ENCODE data around the gene PHF21A.

The PHF21A gene

DNA sequence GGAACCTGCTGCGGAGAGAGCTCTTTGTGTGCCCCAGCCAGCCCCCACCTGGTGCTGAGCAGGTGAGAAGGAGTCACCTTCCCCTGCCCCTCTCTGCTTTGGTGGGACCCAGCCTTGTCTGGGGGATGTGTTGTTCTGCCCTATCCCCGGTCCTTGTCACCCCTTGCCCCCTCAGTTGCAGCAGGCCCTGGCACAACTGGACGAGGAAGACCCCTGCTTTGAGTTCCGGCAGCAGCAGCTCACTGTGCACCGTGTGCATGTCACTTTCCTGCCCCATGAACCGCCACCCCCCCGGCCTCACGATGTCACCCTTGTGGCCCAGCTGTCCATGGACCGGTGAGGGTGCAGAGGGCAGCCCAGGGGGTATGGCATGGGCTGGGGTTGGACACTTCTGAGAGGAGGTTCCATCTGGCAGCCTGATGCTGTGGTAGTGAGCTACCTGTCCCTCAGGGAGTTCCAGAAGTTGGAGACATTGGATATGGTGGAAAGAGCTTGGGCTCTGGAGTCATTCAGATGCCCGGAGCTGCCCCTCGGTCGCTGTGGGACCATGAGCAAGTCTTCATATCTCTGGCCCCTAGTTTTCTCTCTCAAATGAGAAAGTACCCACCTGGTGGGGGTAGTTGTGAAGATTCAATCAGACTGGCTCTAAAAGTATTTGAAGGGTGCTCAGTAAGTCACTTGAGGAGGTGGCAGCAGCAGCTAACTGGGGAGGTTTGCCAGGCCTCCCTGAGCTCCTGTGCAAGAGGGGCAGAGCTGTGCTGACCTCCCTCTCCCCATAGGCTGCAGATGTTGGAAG, 194.5 kb downstream of the PHF21A start:
- Histone ChIP-seq H3K4me3 (ENCODE audit: insufficient read depth, low read length, poor library complexity, severe bottlenecking) (no peak overlapping the region), H3F3A (ENCODE audit: insufficient read depth) (peaks cover 19% of the 10 kb centered on the region), H2AFZ (ENCODE audit: low read depth, low read length, severe bottlenecking) (no peak overlapping the region), H3K79me2 (ENCODE audit: insufficient read depth, low read length) (no peaks in the 10 kb centered on the region), H3K36me3 (ENCODE audit: low read length) (no peaks in the 10 kb centered on the region), H3K9ac (ENCODE audit: low read length) (no peak overlapping the region), H3K9me3 (ENCODE audit: insufficient read depth, low read length) (no peaks in the 10 kb centered on the region), H3K9me2 (replicated peaks; ENCODE audit: insufficient read depth, low read length) (no peaks in the 10 kb centered on the region), H3K4me2 (ENCODE audit: low read depth, low read length, poor library complexity, severe bottlenecking) (no peak overlapping the region), H3K27ac (ENCODE audit: low read depth, low read length) (no peak overlapping the region), H4K20me1 (ENCODE audit: low read depth, low read length) (no peaks in the 10 kb centered on the region), H3K27me3 (ENCODE audit: low read length) (no peaks in the 10 kb centered on the region)
- TF ChIP-seq, protein P1, sequence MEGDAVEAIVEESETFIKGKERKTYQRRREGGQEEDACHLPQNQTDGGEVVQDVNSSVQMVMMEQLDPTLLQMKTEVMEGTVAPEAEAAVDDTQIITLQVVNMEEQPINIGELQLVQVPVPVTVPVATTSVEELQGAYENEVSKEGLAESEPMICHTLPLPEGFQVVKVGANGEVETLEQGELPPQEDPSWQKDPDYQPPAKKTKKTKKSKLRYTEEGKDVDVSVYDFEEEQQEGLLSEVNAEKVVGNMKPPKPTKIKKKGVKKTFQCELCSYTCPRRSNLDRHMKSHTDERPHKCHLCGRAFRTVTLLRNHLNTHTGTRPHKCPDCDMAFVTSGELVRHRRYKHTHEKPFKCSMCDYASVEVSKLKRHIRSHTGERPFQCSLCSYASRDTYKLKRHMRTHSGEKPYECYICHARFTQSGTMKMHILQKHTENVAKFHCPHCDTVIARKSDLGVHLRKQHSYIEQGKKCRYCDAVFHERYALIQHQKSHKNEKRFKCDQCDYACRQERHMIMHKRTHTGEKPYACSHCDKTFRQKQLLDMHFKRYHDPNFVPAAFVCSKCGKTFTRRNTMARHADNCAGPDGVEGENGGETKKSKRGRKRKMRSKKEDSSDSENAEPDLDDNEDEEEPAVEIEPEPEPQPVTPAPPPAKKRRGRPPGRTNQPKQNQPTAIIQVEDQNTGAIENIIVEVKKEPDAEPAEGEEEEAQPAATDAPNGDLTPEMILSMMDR (IDR thresholded peaks at IDR 0.05; ENCODE audit: insufficient read depth, low read length, poor library complexity, severe bottlenecking) = no peak
- TF ChIP-seq EZH2phosphoT487 (conservative IDR thresholded peaks at IDR 0.05; ENCODE audit: low read length) = no peak

DNA sequence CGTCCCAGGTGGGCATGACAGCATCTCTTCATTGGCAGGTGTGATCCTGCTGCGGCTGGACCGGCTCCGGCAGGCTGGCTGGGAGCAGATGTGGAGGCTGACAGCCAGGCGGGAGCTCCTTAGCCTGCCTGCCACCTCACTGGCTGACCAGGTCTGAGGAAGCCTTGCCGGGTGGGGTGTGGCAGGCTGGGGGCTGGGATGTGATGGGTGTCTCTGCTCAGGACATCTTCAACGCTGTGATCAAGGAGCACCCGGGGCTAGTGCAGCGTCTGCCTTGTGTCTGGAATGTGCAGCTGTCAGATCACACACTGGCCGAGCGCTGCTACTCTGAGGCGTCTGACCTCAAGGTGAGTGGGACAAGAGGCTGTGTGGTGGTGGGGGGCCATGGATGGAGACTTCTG, 195.3 kb downstream of the PHF21A start:
- no peaks in the 10 kb centered on the region for H3K9me3 ChIP-seq (ENCODE audit: insufficient read depth, low read length)
- no peak overlapping the region for H2AFZ ChIP-seq (ENCODE audit: low read depth, low read length, severe bottlenecking)
- no peaks in the 10 kb centered on the region for H3K79me2 ChIP-seq (ENCODE audit: insufficient read depth, low read length)
- no peak overlapping the region for H3K27ac ChIP-seq (ENCODE audit: low read depth, low read length)
- no peaks in the 10 kb centered on the region for H3K36me3 ChIP-seq (ENCODE audit: low read length)
- H3K4me3 ChIP-seq (ENCODE audit: insufficient read depth, low read length, poor library complexity, severe bottlenecking) = no peak overlapping the region
- H3F3A ChIP-seq (ENCODE audit: insufficient read depth) = peaks cover 13% of the 10 kb centered on the region
- TF ChIP-seq, protein P1 (IDR thresholded peaks at IDR 0.05; ENCODE audit: insufficient read depth, low read length, poor library complexity, severe bottlenecking) = no peak
- no peak for TF ChIP-seq EZH2phosphoT487 (conservative IDR thresholded peaks at IDR 0.05; ENCODE audit: low read length)
- H4K20me1 ChIP-seq (ENCODE audit: low read depth, low read length) = no peaks in the 10 kb centered on the region
- H3K9me2 ChIP-seq (replicated peaks; ENCODE audit: insufficient read depth, low read length) = no peaks in the 10 kb centered on the region
- no peaks in the 10 kb centered on the region for H3K27me3 ChIP-seq (ENCODE audit: low read length)
- no peak overlapping the region for H3K9ac ChIP-seq (ENCODE audit: low read length)
- no peak overlapping the region for H3K4me2 ChIP-seq (ENCODE audit: low read depth, low read length, poor library complexity, severe bottlenecking)

DNA sequence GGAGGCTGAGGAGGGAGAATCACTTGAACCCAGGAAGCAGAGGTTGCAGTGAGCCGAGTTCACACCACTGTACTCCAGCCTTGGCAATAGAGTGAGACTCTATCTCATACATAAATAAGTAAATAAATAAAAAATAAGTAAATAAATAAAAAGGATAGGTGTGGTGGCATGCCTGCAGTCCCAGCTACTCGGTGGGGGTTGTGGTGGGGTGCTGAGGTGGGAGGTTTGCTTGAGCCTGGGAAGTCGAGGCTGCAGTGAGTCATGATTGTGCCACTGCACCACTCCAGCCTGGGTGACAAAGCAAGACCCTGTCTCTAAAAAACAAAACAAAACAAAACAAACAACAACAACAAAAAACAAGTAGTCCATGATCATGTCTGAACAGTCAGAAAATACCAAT, 195.7 kb downstream of the PHF21A start:
- no peak overlapping the region for H3K4me3 ChIP-seq (ENCODE audit: insufficient read depth, low read length, poor library complexity, severe bottlenecking)
- H3K9me2 ChIP-seq (replicated peaks; ENCODE audit: insufficient read depth, low read length) = no peaks in the 10 kb centered on the region
- no peaks in the 10 kb centered on the region for H4K20me1 ChIP-seq (ENCODE audit: low read depth, low read length)
- H3K9ac ChIP-seq (ENCODE audit: low read length) = no peak overlapping the region
- H3K79me2 ChIP-seq (ENCODE audit: insufficient read depth, low read length) = no peaks in the 10 kb centered on the region
- no peaks in the 10 kb centered on the region for H3K27me3 ChIP-seq (ENCODE audit: low read length)
- H3F3A ChIP-seq (ENCODE audit: insufficient read depth) = peaks cover 10% of the 10 kb centered on the region
- H2AFZ ChIP-seq (ENCODE audit: low read depth, low read length, severe bottlenecking) = no peak overlapping the region
- no peaks in the 10 kb centered on the region for H3K9me3 ChIP-seq (ENCODE audit: insufficient read depth, low read length)
- TF ChIP-seq EZH2phosphoT487 (conservative IDR thresholded peaks at IDR 0.05; ENCODE audit: low read length) = no peak
- TF ChIP-seq, protein P1 (IDR thresholded peaks at IDR 0.05; ENCODE audit: insufficient read depth, low read length, poor library complexity, severe bottlenecking) = no peak
- no peak overlapping the region for H3K4me2 ChIP-seq (ENCODE audit: low read depth, low read length, poor library complexity, severe bottlenecking)
- H3K36me3 ChIP-seq (ENCODE audit: low read length) = no peaks in the 10 kb centered on the region
- no peak overlapping the region for H3K27ac ChIP-seq (ENCODE audit: low read depth, low read length)
